Type B pancreatic cell (in vitro differentiated cells): ENCODE results near the gene TNFRSF13B. TPM values are rescaled to one million over a fixed set of nuclear protein-coding genes. Genes with fewer than 3 reads are reported as not detected.

Experiments
- DNase-seq: peaks from one replicate; pipeline ENCODE4 v3.0.0; 2021; ENCODE audit warnings: mixed read lengths; ENCODE audit not compliant: unreplicated experiment; ENCODE audit errors: extremely low spot score
- H3K27ac Mint-ChIP-seq: 2 replicates; pipeline ENCODE4 v1.8.0; 2021; ENCODE audit warnings: mild to moderate bottlenecking, mixed read lengths
- H3K27me3 Mint-ChIP-seq: 2 replicates; pipeline ENCODE4 v1.8.0; 2021; ENCODE audit warnings: mixed read lengths
- H3K36me3 Mint-ChIP-seq: 2 replicates; pipeline ENCODE4 v1.8.0; 2021; ENCODE audit warnings: mixed read lengths
- H3K4me1 Mint-ChIP-seq: one replicate; pipeline ENCODE4 v1.8.0; 2021; ENCODE audit warnings: mixed read lengths; ENCODE audit not compliant: unreplicated experiment
- H3K4me3 Mint-ChIP-seq: 2 replicates; pipeline ENCODE4 v1.8.0; 2021; ENCODE audit warnings: mild to moderate bottlenecking, mixed read lengths
- H3K9me3 Mint-ChIP-seq: 2 replicates; pipeline ENCODE4 v1.8.0; 2021; ENCODE audit warnings: mixed read lengths
- CTCF ChIP-seq: fragments of 200-600 bp; sonication (generic); conservative IDR thresholded peaks from 2 replicates; pipeline ENCODE4 v1.5.0; 2021; ENCODE audit warnings: antibody characterized with exemption, mild to moderate bottlenecking
- total RNA-seq: library from RNA; stranded (reverse); gene quantifications from 2 replicates; pipeline ENCODE4 v1.2.1, GENCODE V29; 2021; ENCODE audit warnings: low replicate concordance

Gene TNFRSF13B
- total RNA-seq, 1 donor from 2014 or later = not detected

GRCh38 chr17:16918443-16918842 is 53.5 kb downstream of the TNFRSF13B start:
- no peak overlapping the region for H3K27ac Mint-ChIP-seq
- H3K36me3 Mint-ChIP-seq = no peaks in the 10 kb centered on the region
- DNase-seq = no peak
- no peak overlapping the region for H3K4me3 Mint-ChIP-seq
- peaks cover 2% of the 10 kb centered on the region for H3K27me3 Mint-ChIP-seq
- no peaks in the 10 kb centered on the region for H3K9me3 Mint-ChIP-seq
- H3K4me1 Mint-ChIP-seq = no peaks in the 10 kb centered on the region
- no peak for TF ChIP-seq CTCF

GRCh38 chr17:16917671-16918394 is 54.1 kb downstream of the TNFRSF13B start:
- H3K4me1 Mint-ChIP-seq = no peaks in the 10 kb centered on the region
- H3K4me3 Mint-ChIP-seq = no peak overlapping the region
- no peak for TF ChIP-seq CTCF
- no peaks in the 10 kb centered on the region for H3K9me3 Mint-ChIP-seq
- no peak overlapping the region for H3K27ac Mint-ChIP-seq
- no peaks in the 10 kb centered on the region for H3K36me3 Mint-ChIP-seq
- peaks cover 2% of the 10 kb centered on the region for H3K27me3 Mint-ChIP-seq
- DNase-seq = peak; percentile 60

- no peak overlapping the region for H3K4me3 Mint-ChIP-seq
- no peak for DNase-seq
- H3K4me1 Mint-ChIP-seq = no peaks in the 10 kb centered on the region
- no peaks in the 10 kb centered on the region for H3K36me3 Mint-ChIP-seq
- H3K9me3 Mint-ChIP-seq = no peaks in the 10 kb centered on the region
- no peaks in the 10 kb centered on the region for H3K27me3 Mint-ChIP-seq
- H3K27ac Mint-ChIP-seq = no peak overlapping the region
- TF ChIP-seq CTCF = no peak
Observed at GRCh38 chr17:16916557-16916920, 55.4 kb downstream of the TNFRSF13B start.

- Mint-ChIP-seq H3K4me1 (no peaks in the 10 kb centered on the region), H3K9me3 (no peaks in the 10 kb centered on the region), H3K4me3 (no peak overlapping the region), H3K27me3 (no peaks in the 10 kb centered on the region), H3K36me3 (no peaks in the 10 kb centered on the region), H3K27ac (no peak overlapping the region)
- DNase-seq = peak; percentile 58
- peak; percentile 64 for TF ChIP-seq CTCF
Observed at GRCh38 chr17:16915752-16916556, 56.0 kb downstream of the TNFRSF13B start.

GRCh38 chr17:16913463-16913862 is 58.5 kb downstream of the TNFRSF13B start:
- Mint-ChIP-seq H3K4me1 (no peaks in the 10 kb centered on the region), H3K9me3 (no peaks in the 10 kb centered on the region), H3K4me3 (no peak overlapping the region), H3K36me3 (no peaks in the 10 kb centered on the region), H3K27me3 (peaks cover 3% of the 10 kb centered on the region), H3K27ac (no peak overlapping the region)
- DNase-seq = no peak
- no peak for TF ChIP-seq CTCF
